Right lung (tissue), 5 donors: Measurements from ENCODE around the gene ATAD1. TPM values are rescaled to one million over a fixed set of nuclear protein-coding genes. Genes with fewer than 3 reads are reported as not detected.
"Not testable (repeated sequence)": the region's sequence is repeated elsewhere in the genome, so short reads cannot be mapped to it uniquely, and the experiment has no call there.

Source experiments
- DNase-seq, 2 donors: peaks; one replicate each; pipeline ENCODE4 v3.0.0-alpha.2; 2013
- polyA plus RNA-seq, 5 donors: library from polyadenylated mRNA; unstranded; fragments of 120-200 nt; gene quantifications; one replicate each; pipeline versions ENCODE4 v1.2.1 to v1.2.3, GENCODE V29; 2013; ENCODE audit warnings: inconsistent platforms in 1 of 5, low replicate concordance in 1 of 5; ENCODE audit not compliant: insufficient read length in 5 of 5, insufficient read depth in 1 of 5

The ATAD1 gene
- polyA plus RNA-seq, 5 donors, result 38.8 to 65.5 (median 57.6) TPM

- DNase-seq, result no peak
Measured at GRCh38 chr10:87760195-87760905, 57.7 kb downstream of the ATAD1 start.

GRCh38 chr10:87759551-87759950, 58.5 kb downstream of the ATAD1 start:
- DNase-seq, result no peak

GRCh38 chr10:87757685-87758084, 60.3 kb downstream of the ATAD1 start:
- DNase-seq, result no peak

GRCh38 chr10:87753995-87754866, 63.8 kb downstream of the ATAD1 start:
- no peak for DNase-seq

GRCh38 chr10:87752566-87752965, 65.5 kb downstream of the ATAD1 start:
- no peak for DNase-seq

GRCh38 chr10:87751274-87751673, 66.8 kb downstream of the ATAD1 start:
- no peak for DNase-seq

GRCh38 chr10:87750817-87751216, 67.2 kb downstream of the ATAD1 start:
- no peak for DNase-seq

GRCh38 chr10:87750001-87750671, 67.9 kb downstream of the ATAD1 start:
- DNase-seq, result no peak

- not testable (repeated sequence) for DNase-seq
Measured at GRCh38 chr10:87748244-87748643, 69.8 kb downstream of the ATAD1 start.

GRCh38 chr10:87746911-87747310, 71.1 kb downstream of the ATAD1 start:
- no peak for DNase-seq

- DNase-seq, result no peak
Measured at GRCh38 chr10:87744606-87745005, 73.4 kb downstream of the ATAD1 start.

GRCh38 chr10:87742992-87743610, 74.9 kb downstream of the ATAD1 start:
- DNase-seq, result not testable (repeated sequence)

- DNase-seq, result peak in 1 of 2 donors; percentile 12
Measured at GRCh38 chr10:87740254-87740655, 77.8 kb downstream of the ATAD1 start.

- no peak for DNase-seq
Measured at GRCh38 chr10:87739703-87740102, 78.3 kb downstream of the ATAD1 start.

- not testable (repeated sequence) for DNase-seq
Measured at GRCh38 chr10:87738253-87738652, 79.8 kb downstream of the ATAD1 start.

GRCh38 chr10:87734987-87735827, 82.8 kb downstream of the ATAD1 start:
- peak; percentile 59 to 62 for DNase-seq

GRCh38 chr10:87733081-87733480, 84.9 kb downstream of the ATAD1 start:
- DNase-seq, result no peak

- no peak for DNase-seq
Measured at GRCh38 chr10:87729940-87730339, 88.1 kb downstream of the ATAD1 start.

GRCh38 chr10:87724789-87725188, 93.2 kb downstream of the ATAD1 start:
- no peak for DNase-seq

- DNase-seq, result no peak
Measured at GRCh38 chr10:87723500-87723899, 94.5 kb downstream of the ATAD1 start.

GRCh38 chr10:87722716-87723115, 95.3 kb downstream of the ATAD1 start:
- DNase-seq, result no peak
